Esophagus muscularis mucosa (tissue), 4 donors: Measurements from ENCODE around the gene TMEM92. TPM values are rescaled to one million over a fixed set of nuclear protein-coding genes. Genes with fewer than 3 reads are reported as not detected.
"Not testable (repeated sequence)": the region's sequence is repeated elsewhere in the genome, so short reads cannot be mapped to it uniquely, and the experiment has no call there.

Source experiments
- DNase-seq: peaks from one replicate; pipeline ENCODE4 v3.0.0-alpha.2; 2017; ENCODE audit errors: extremely low spot score
- H3K27ac ChIP-seq, 4 donors: fragments of 200-600 bp; sonication (generic); replicated peaks in 1 of 4; 1 replicate in 3 of 4; 2 replicates in 1 of 4; pipeline ENCODE4 v1.5.1; 2016 to 2019; ENCODE audit warnings: mild to moderate bottlenecking in 1 of 4
- H3K27me3 ChIP-seq, 4 donors: fragments of 200-600 bp; sonication (generic); one replicate each; pipeline versions ENCODE4 v1.5.1 to v1.6.0; 2016 to 2019
- H3K36me3 ChIP-seq, 4 donors: fragments of 200-600 bp; sonication (generic); one replicate each; pipeline ENCODE4 v1.5.1; 2016 to 2019
- H3K4me1 ChIP-seq, 4 donors: fragments of 200-600 bp; sonication (generic); one replicate each; pipeline ENCODE4 v1.5.1; 2016 to 2019
- H3K4me3 ChIP-seq, 4 donors: fragments of 200-600 bp; sonication (generic); 1 replicate in 2 of 4; 2 replicates in 2 of 4; pipeline ENCODE4 v1.5.1; 2016 to 2019; ENCODE audit warnings: mild to moderate bottlenecking in 4 of 4, moderate library complexity in 1 of 4
- H3K9me3 ChIP-seq, 4 donors: fragments of 200-600 bp; sonication (generic); 1 replicate in 3 of 4; 2 replicates in 1 of 4; pipeline ENCODE4 v1.5.1; 2016 to 2019
- CTCF ChIP-seq, 3 experiments: fragments of 200-600 bp in 2 of 3; fragments of 450-650 bp in 1 of 3; sonication (generic) in 2 of 3; IDR thresholded peaks; one replicate each; pipeline ENCODE4 v1.5.1; 2017 to 2019; ENCODE audit warnings: antibody characterized with exemption in 3 of 3, mild to moderate bottlenecking in 2 of 3, moderate library complexity in 1 of 3
- EP300 ChIP-seq: sonication (generic); formaldehyde crosslinking; IDR thresholded peaks from one replicate; pipeline ENCODE4 v1.6.1; 2017; ENCODE audit warnings: antibody characterized with exemption
- POLR2A ChIP-seq: fragments of 450-650 bp; IDR thresholded peaks from one replicate; pipeline ENCODE4 v1.6.1; 2017; ENCODE audit warnings: antibody characterized with exemption, moderate library complexity, mild to moderate bottlenecking, low read depth
- POLR2AphosphoS5 ChIP-seq, 2 donors: sonication (generic); formaldehyde crosslinking; IDR thresholded peaks; one replicate each; pipeline ENCODE4 v1.6.1; 2017; ENCODE audit warnings: antibody characterized with exemption in 2 of 2
- WGBS: methylation state at CpG from one replicate; pipeline ENCODE4 v1.1.5; 2018; 5-methylcytosine and 5-hydroxymethylcytosine counted together
- intact Hi-C: fragments of 100-400 bp; cut with DNase I; formaldehyde crosslinking; loops from one replicate; pipeline ENCODE4 v1.15.1; 2023
- total RNA-seq, 4 donors: library from RNA; depleted of rRNA; stranded (reverse); fragments of >200 nt; gene quantifications; one replicate each; pipeline versions ENCODE4 v1.1.0 to v1.2.1, GENCODE V29; 2016

TMEM92 gene
- total RNA-seq, 4 donors from 2014 or later = 0.80 TPM; not detected in 3

- 65% methylated on average over 3 of the region's 3 CpGs for WGBS
- Histone ChIP-seq H3K9me3 (no peaks in the 10 kb centered on the region), H3K4me1 (peaks cover 0 to 8% (median 0%) of the 10 kb centered on the region in 4 donors), H3K4me3 (no peak overlapping the region), H3K27ac (no peak overlapping the region), H3K27me3 (peaks cover 0 to 6% (median 0%) of the 10 kb centered on the region in 4 donors), H3K36me3 (no peaks in the 10 kb centered on the region)
- no peak for DNase-seq
- TF ChIP-seq POLR2A = no peak
- TF ChIP-seq POLR2AphosphoS5 (IDR thresholded peaks at IDR 0.05) = no peak
- TF ChIP-seq EP300 = no peak
- TF ChIP-seq CTCF (IDR thresholded peaks at IDR 0.05) = no peak
- intact Hi-C loops = no loop called here
These were observed 41.8 kb downstream of the TMEM92 start for GRCh38 chr17:50316016-50316587.

GRCh38 chr17:50316660-50317059 lies 42.4 kb downstream of the TMEM92 start:
- intact Hi-C loops, H3K36me3 ChIP-seq, H3K4me3 ChIP-seq, H3K27ac ChIP-seq, H3K4me1 ChIP-seq, DNase-seq, H3K27me3 ChIP-seq, H3K9me3 ChIP-seq: not testable (repeated sequence)
- WGBS = 89% methylated on average over 2 of the region's 2 CpGs

- Histone ChIP-seq H3K4me3 (no peak overlapping the region), H3K27ac (no peak overlapping the region), H3K4me1 (peaks cover 0 to 8% (median 0%) of the 10 kb centered on the region in 4 donors), H3K9me3 (no peaks in the 10 kb centered on the region), H3K36me3 (no peaks in the 10 kb centered on the region), H3K27me3 (no peaks in the 10 kb centered on the region)
- 95% methylated on average over 2 of the region's 2 CpGs for WGBS
- intact Hi-C loops = no loop called here
- TF ChIP-seq POLR2AphosphoS5 (IDR thresholded peaks at IDR 0.05) (no peak), CTCF (IDR thresholded peaks at IDR 0.05) (no peak), EP300 (no peak), POLR2A (no peak)
- no peak for DNase-seq
These were observed 42.9 kb downstream of the TMEM92 start for GRCh38 chr17:50317121-50317520.

GRCh38 chr17:50318501-50319285 lies 44.4 kb downstream of the TMEM92 start:
- H3K4me3 ChIP-seq = no peak overlapping the region
- no peak for DNase-seq
- TF ChIP-seq POLR2A (no peak), EP300 (no peak), CTCF (IDR thresholded peaks at IDR 0.05) (no peak), POLR2AphosphoS5 (IDR thresholded peaks at IDR 0.05) (no peak)
- intact Hi-C loops = no loop called here
- no peaks in the 10 kb centered on the region for H3K36me3 ChIP-seq
- H3K27me3 ChIP-seq = no peaks in the 10 kb centered on the region
- 64% methylated on average over 10 of the region's 10 CpGs for WGBS
- peaks cover 0 to 8% (median 0%) of the 10 kb centered on the region in 4 donors for H3K4me1 ChIP-seq
- no peaks in the 10 kb centered on the region for H3K9me3 ChIP-seq
- no peak overlapping the region for H3K27ac ChIP-seq

GRCh38 chr17:50319306-50320004 lies 45.2 kb downstream of the TMEM92 start:
- Histone ChIP-seq H3K27ac (no peak overlapping the region), H3K27me3 (no peaks in the 10 kb centered on the region), H3K36me3 (no peaks in the 10 kb centered on the region), H3K4me1 (peaks cover 0 to 8% (median 0%) of the 10 kb centered on the region in 4 donors), H3K4me3 (no peak overlapping the region), H3K9me3 (no peaks in the 10 kb centered on the region)
- intact Hi-C loops = no loop called here
- WGBS = 85% methylated on average over 12 of the region's 12 CpGs
- DNase-seq = no peak
- TF ChIP-seq CTCF (IDR thresholded peaks at IDR 0.05) (no peak), EP300 (no peak), POLR2A (no peak)
